ENCODE measurements around the gene UNC13B.
"Not testable (repeated sequence)": the region's sequence is repeated elsewhere in the genome, so short reads cannot be mapped to it uniquely, and the experiment has no call there.

Gene UNC13B

DNA sequence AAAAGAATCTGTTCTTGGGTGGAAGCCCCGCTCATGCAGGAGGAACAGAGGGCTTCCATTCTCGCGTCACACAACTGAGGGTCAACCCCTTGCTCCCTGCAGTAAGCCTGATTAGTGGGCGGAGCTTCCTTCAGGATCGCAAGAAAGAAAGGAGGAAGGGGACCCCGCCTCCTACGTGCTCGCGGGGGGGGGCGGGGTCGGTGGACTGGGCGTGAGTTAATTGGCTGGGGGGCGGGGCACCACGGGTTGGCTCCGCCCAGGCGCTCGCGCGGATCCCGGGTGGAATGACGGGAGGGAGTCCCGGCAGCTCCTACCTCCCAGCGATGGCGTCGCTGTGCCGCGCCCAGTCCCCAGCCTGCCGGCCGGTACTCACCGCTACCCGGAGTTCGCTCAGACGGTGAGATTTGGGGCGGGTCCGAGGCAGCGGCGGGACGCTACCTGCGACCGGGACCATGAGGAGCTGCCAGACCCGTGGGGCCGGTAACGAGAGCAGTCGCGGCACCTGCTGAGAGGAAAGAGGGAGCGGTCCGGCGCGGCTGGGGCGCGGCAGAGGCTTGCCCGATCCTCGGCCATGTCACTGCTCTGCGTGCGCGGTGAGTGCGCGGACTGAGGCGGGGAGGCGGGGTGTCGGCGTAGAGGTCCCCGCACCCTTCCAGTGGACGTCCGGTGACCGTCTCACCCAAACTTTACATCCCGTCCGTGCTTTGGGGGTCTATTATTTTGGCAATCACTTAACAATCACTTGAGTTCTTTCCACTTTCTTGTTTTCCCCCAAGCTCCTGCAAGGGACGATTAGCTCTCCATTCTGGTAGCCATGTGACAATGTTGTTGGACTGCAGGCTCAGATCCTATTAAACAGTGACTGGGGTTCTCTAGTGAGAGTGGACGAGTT, at the start of gene UNC13B:
TSS of gene UNC13B (plus strand) at position 297 of the 892 bp plus-strand sequence. CDS start at position 572, 275 bp downstream.
- DNase-seq = peak; percentile 50 to 97 (median 90)

- peak in 7 of 58 donors; percentile 6 to 33 (median 13) for DNase-seq
These were observed 49.4 kb upstream of the UNC13B start for GRCh38 chr9:35112257-35113020.

DNA sequence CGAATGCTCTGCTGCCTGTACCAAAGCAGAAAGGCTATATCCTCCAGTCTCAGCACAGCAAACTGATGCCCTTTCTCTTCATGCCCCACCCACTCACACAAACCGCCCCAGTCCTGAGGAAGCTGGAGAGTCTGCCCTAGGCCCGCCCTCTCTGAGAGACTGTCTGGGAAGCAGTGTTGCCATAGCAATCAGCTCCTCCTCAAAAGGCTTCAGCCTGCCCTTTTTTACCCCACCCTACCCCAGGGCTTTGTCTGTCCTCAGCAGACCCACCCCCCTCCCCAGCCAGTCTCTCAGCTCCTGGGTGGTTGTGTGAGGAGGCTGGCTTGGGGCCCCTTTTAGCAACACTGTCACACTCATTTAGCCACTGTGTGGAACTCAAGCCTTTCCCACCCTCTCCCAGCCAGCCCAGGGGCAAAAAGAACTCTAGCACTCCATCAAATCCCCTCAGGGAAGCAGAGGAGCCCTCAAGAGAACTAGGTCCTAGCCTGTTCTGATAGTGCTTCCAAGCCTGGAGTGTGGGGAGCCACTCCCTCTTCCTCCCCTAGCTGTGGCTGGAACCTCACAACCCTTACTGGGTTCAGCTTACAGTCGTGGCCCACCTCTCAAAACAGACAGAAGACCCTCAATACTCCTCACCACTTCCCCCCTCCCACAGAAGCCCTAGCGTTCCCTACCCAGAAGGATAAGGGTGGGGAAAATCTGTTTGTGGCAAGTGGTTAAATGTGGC, 47.5 kb upstream of the UNC13B start:
- DNase-seq = peak in 52 of 58 donors; percentile 16 to 89 (median 61)

- peak in 27 of 58 donors; percentile 6 to 55 (median 18) for DNase-seq
These were observed 46.8 kb upstream of the UNC13B start for GRCh38 chr9:35114840-35115628.

GRCh38 chr9:35115680-35116538, 45.9 kb upstream of the UNC13B start, which contains the start of gene ATOSB:
Gene ATOSB (minus strand): TSS chr9:35115862. CDS start chr9:35108274, 7,588 bp downstream.
- peak; percentile 52 to 99 (median 92) for DNase-seq

DNA sequence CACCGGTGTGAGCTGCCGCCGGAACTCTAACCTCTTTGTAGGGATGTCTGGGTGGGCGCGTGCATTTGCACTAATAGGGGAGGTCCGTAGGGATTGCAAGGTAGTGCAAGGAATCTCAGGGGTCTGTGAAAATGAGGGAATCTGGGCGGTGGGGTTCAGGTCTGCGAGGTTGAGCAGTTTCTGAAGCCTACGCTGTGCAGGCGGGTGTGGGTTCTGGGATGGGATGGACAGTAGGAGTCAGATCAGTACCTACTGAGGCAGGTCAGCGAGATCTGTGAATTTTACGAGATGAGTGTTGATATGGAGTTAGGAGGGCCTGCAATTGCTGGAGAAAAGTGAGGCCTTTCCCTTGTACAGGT, 45.3 kb upstream of the UNC13B start:
- DNase-seq = peak in 11 of 58 donors; percentile 44 to 67 (median 58)

GRCh38 chr9:35116898-35117551, 44.8 kb upstream of the UNC13B start:
- peak in 57 of 58 donors; percentile 9 to 94 (median 79) for DNase-seq

GRCh38 chr9:35134920-35135319, 26.9 kb upstream of the UNC13B start:
- DNase-seq = no peak

- DNase-seq = no peak
These were observed 25.8 kb upstream of the UNC13B start for GRCh38 chr9:35135988-35136387.

- no peak for DNase-seq
These were observed 24.9 kb upstream of the UNC13B start for GRCh38 chr9:35136866-35137265.

GRCh38 chr9:35140093-35140492, 21.7 kb upstream of the UNC13B start:
- DNase-seq = no peak

DNA sequence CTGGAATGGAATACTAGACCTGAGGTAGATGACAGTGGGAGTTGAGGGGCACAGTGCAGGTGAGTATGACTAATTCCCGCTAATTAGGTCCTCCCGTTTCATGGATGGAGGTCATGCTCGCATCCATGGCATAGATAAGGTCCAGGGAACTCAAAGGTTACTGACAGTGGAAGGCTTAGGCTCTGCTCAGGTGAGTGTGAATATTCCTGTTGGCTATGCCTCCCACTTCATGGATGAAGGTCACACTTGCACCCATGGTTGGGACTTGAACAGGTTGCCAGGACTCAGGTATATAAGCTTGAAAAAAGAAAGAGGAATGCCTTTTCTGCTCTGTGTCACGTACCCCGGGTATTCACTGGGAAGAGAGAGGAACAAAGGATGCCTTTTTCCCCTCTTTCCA, 19.8 kb upstream of the UNC13B start:
- DNase-seq = no peak

DNA sequence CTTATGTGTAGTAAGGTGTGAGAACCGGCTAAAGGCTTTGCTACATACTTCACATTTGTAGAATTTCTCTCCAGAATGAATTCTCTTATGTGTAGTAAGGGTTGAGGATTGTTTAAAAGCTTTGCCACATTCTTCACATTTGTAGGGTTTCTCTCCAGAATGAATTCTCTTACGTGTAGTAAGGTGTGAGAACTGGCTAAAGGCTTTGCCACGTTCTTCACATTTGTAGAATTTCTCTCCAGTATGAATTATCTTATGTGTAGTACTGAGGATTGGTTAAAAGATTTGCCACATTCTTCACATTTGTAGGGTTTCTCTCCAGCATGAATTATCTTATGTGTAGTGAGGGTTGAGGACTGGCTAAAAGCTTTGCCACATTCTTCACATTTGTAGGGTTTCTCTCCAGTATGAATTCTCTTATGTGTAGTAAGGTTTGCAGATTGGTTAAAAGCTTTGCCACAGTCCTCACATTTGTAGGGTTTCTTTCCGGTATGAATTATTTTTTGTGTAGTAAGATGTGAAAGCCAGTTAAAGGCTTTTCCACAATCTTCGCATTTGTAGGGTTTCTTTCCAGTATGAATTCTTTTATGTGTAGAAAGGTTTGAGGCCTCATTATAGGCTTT, 13.8 kb upstream of the UNC13B start:
- DNase-seq = not testable (repeated sequence)

DNA sequence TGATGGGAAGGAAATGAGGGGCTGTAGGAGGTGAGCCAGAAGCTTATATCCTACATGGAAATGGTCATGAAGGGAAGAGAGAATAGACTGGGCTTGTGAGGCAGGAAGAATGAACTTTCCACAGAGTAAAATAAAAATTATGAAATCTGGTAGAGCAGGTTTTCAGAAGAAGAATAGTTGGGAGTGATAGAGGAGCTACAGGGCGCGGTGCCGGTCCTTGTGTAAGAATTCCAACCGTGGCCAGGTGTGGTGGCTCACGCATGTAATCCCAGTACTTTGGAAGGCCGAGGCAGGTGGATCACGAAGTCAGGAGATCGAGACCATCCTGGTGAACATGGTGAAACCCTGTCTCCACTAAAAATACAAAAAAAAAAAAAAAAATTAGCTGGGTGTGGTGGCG, 8.9 kb upstream of the UNC13B start:
- no peak for DNase-seq

- no peak for DNase-seq
These were observed 5.0 kb upstream of the UNC13B start for GRCh38 chr9:35156781-35157180.

DNA sequence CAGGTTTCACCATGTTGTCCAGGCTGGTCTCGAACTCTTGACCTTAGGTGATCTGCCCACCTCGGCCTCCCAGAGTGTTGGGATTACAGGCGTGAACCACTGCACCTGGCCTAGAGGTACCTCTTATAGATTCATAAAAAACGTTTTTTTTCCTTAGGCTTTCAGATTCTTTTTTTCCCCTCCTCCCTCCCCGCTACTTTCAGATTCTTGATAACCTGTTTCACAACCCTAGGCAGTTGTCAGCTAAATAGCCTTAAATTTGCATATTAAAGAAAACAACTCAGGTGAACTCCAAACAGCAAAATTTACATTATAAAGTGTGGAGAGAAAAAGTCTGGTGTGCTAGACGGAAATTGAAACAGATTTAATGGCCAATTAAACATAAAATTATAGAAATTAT, 4.0 kb upstream of the UNC13B start:
- not testable (repeated sequence) for DNase-seq

- DNase-seq = no peak
These were observed 3.1 kb upstream of the UNC13B start for GRCh38 chr9:35158501-35159280.
